Upper lobe of left lung (tissue), 6 donors: ENCODE data around the gene PPM1N. TPM values are rescaled to one million over a fixed set of nuclear protein-coding genes. Genes with fewer than 3 reads are reported as not detected.

Source experiments
- ATAC-seq, 2 donors: fragments of 200-7000 bp; cut with Tn5 transposase; one replicate each; pipeline ENCODE4 v1.9.1; 2022; ENCODE audit warnings: mild to moderate bottlenecking in 2 of 2, moderate library complexity in 2 of 2; ENCODE audit not compliant: low FRiP score in 2 of 2
- DNase-seq, 2 donors: peaks; one replicate each; pipeline ENCODE4 v3.0.0-alpha.2; 2019 to 2020
- H3K27ac ChIP-seq, 4 donors: fragments of 200-600 bp; sonication (generic); one replicate each; pipeline ENCODE4 v1.5.1; 2016 to 2019
- H3K27me3 ChIP-seq, 4 donors: fragments of 200-600 bp; sonication (generic); one replicate each; pipeline ENCODE4 v1.5.1; 2017 to 2019
- H3K36me3 ChIP-seq, 4 donors: fragments of 200-600 bp; sonication (generic); one replicate each; pipeline ENCODE4 v1.5.1; 2016 to 2019
- H3K4me1 ChIP-seq, 4 donors: fragments of 200-600 bp; sonication (generic); one replicate each; pipeline ENCODE4 v1.5.1; 2018 to 2019
- H3K4me3 ChIP-seq, 4 donors: fragments of 200-600 bp; sonication (generic); one replicate each; pipeline ENCODE4 v1.5.1; 2017 to 2019; ENCODE audit warnings: mild to moderate bottlenecking in 2 of 4, moderate library complexity in 1 of 4
- H3K9me3 ChIP-seq, 4 donors: fragments of 200-600 bp; sonication (generic); one replicate each; pipeline ENCODE4 v1.5.1; 2018 to 2019
- CTCF ChIP-seq, 6 experiments: fragments of 450-650 bp in 4 of 6; fragments of 200-600 bp in 2 of 6; sonication (generic) in 2 of 6; IDR thresholded peaks; one replicate each; pipeline ENCODE4 v1.5.1; 2016 to 2019; ENCODE audit warnings: antibody characterized with exemption in 6 of 6
- EP300 ChIP-seq, 4 donors: sonication (generic); formaldehyde crosslinking; IDR thresholded peaks; one replicate each; pipeline ENCODE4 v1.5.1; 2017; ENCODE audit warnings: antibody characterized with exemption in 4 of 4, control low read depth in 2 of 4
- POLR2A ChIP-seq, 4 donors: fragments of 450-650 bp; IDR thresholded peaks; one replicate each; pipeline ENCODE4 v1.5.1; 2016 to 2017; ENCODE audit warnings: antibody characterized with exemption in 4 of 4, mild to moderate bottlenecking in 2 of 4
- POLR2AphosphoS5 ChIP-seq, 2 donors: sonication (generic); formaldehyde crosslinking; IDR thresholded peaks; one replicate each; pipeline ENCODE4 v1.5.1; 2017; ENCODE audit warnings: antibody characterized with exemption in 2 of 2
- WGBS, 2 donors: methylation state at CpG; one replicate each; pipeline ENCODE4 v1.1.5; 2017 to 2018; 5-methylcytosine and 5-hydroxymethylcytosine counted together
- total RNA-seq, 6 donors: library from RNA; depleted of rRNA in 4 of 6; stranded (reverse); fragments of >200 nt in 4 of 6; gene quantifications; one replicate each; pipeline versions ENCODE4 v1.1.0 to v1.2.1, GENCODE V29; 2016 to 2021
- donor health status: DM: no; HTN: no; CAD: no; lungs with moderate emphysema.
- donor health status: DM: no; HTN: yes; CAD: no; lungs with severe emphysema.

Gene PPM1N
- total RNA-seq, 6 donors from 2014 or later, result 0.89 to 6.3 (median 1.1) TPM; not detected in 1

- Histone ChIP-seq H3K27ac (no peak overlapping the region), H3K36me3 (no peaks in the 10 kb centered on the region), H3K9me3 (no peaks in the 10 kb centered on the region), H3K4me1 (peaks cover 42 to 51% (median 46%) of the 10 kb centered on the region in 4 donors), H3K27me3 (peaks cover 0 to 16% (median 0%) of the 10 kb centered on the region in 4 donors), H3K4me3 (no peak overlapping the region)
- no peak for TF ChIP-seq POLR2AphosphoS5 (IDR thresholded peaks at IDR 0.05)
- no peak for TF ChIP-seq CTCF (IDR thresholded peaks at IDR 0.05)
- 92 to 95% methylated on average over 30 to 37 of the region's 39 CpGs for WGBS, 2 donors
- no peak for ATAC-seq
- DNase-seq, result peak in 1 of 2 donors; percentile 78
Measured at GRCh38 chr19:45494261-45494916, 3.9 kb upstream of the PPM1N start.

- Histone ChIP-seq H3K27me3 (peaks cover 0 to 22% (median under 1%) of the 10 kb centered on the region in 4 donors), H3K4me1 (peaks cover 45 to 57% (median 48%) of the 10 kb centered on the region in 4 donors)
- WGBS, 2 donors, result 90 to 94% methylated on average over 5 of the region's 5 CpGs
Measured at GRCh38 chr19:45495178-45495577, 3.1 kb upstream of the PPM1N start.

GRCh38 chr19:45496349-45496953, 1.8 kb upstream of the PPM1N start:
- peaks cover 45 to 57% (median 48%) of the 10 kb centered on the region in 4 donors for H3K4me1 ChIP-seq
- peak in 1 of 2 donors; percentile 41 for ATAC-seq

More at GRCh38 chr19:45495178-45495577, 3.1 kb upstream of the PPM1N start:
- Histone ChIP-seq H3K9me3 (no peaks in the 10 kb centered on the region), H3K4me3 (no peak overlapping the region), H3K27ac (no peak overlapping the region), H3K36me3 (no peaks in the 10 kb centered on the region)
- no peak for TF ChIP-seq CTCF (IDR thresholded peaks at IDR 0.05)
- TF ChIP-seq EP300 (IDR thresholded peaks at IDR 0.05), result no peak
- no peak for TF ChIP-seq POLR2AphosphoS5 (IDR thresholded peaks at IDR 0.05)
- no peak for TF ChIP-seq POLR2A (IDR thresholded peaks at IDR 0.05)
- ATAC-seq, result no peak
- DNase-seq, result no peak

GRCh38 chr19:45497791-45498190, 452 bp upstream of the PPM1N start:
- H3K27me3 ChIP-seq, result peaks cover 0 to 22% (median under 1%) of the 10 kb centered on the region in 4 donors
- DNase-seq, result no peak
- H3K4me3 ChIP-seq, result no peak overlapping the region
- ATAC-seq, result no peak
- H3K27ac ChIP-seq, result no peak overlapping the region
- H3K9me3 ChIP-seq, result no peaks in the 10 kb centered on the region
- no peaks in the 10 kb centered on the region for H3K36me3 ChIP-seq
- WGBS, 2 donors, result 26 to 37% methylated on average over 5 to 16 of the region's 16 CpGs
- no peak for TF ChIP-seq POLR2A (IDR thresholded peaks at IDR 0.05)
- no peak for TF ChIP-seq EP300 (IDR thresholded peaks at IDR 0.05)
- no peak for TF ChIP-seq CTCF (IDR thresholded peaks at IDR 0.05)
- TF ChIP-seq POLR2AphosphoS5 (IDR thresholded peaks at IDR 0.05), result no peak
- H3K4me1 ChIP-seq, result peaks cover 39 to 49% (median 43%) of the 10 kb centered on the region in 4 donors

More at GRCh38 chr19:45496349-45496953, 1.8 kb upstream of the PPM1N start:
- peak in 1 of 2 donors; percentile 92 for DNase-seq
- H3K9me3 ChIP-seq, result no peaks in the 10 kb centered on the region
- no peaks in the 10 kb centered on the region for H3K36me3 ChIP-seq
- H3K4me3 ChIP-seq, result peak overlapping the region; percentile 59 to 87 (median 76)
- TF ChIP-seq POLR2AphosphoS5 (IDR thresholded peaks at IDR 0.05) (no peak), CTCF (IDR thresholded peaks at IDR 0.05) (no peak), POLR2A (IDR thresholded peaks at IDR 0.05) (peak in 1 of 4 donors; percentile 13)
- 2 to 8% methylated on average over 4 to 35 of the region's 54 CpGs for WGBS, 2 donors
- H3K27me3 ChIP-seq, result peaks cover 0 to 22% (median under 1%) of the 10 kb centered on the region in 4 donors
- H3K27ac ChIP-seq, result peak overlapping the region in 1 of 4 donors; percentile 82
